Hepatocyte (in vitro differentiated cells): ENCODE data around the gene ATP1A4. TPM values are rescaled to one million over a fixed set of nuclear protein-coding genes. Genes with fewer than 3 reads are reported as not detected.

Experiments
- DNase-seq: peaks from one replicate; pipeline ENCODE4 v3.0.0-alpha.2; 2016; ENCODE audit warnings: low spot score
- H2AFZ ChIP-seq: fragments of 200-600 bp; sonication (generic); 2 replicates; pipeline ENCODE4 v1.6.0; 2016; ENCODE audit warnings: antibody characterized with exemption, mild to moderate bottlenecking
- H3K27ac ChIP-seq: fragments of 200-600 bp; sonication (generic); 2 replicates; pipeline ENCODE4 v1.5.1; 2016; ENCODE audit warnings: mild to moderate bottlenecking
- H3K27me3 ChIP-seq: fragments of 200-600 bp; sonication (generic); 2 replicates; pipeline ENCODE4 v1.6.1; 2016
- H3K36me3 ChIP-seq: fragments of 200-600 bp; sonication (generic); replicated peaks from 2 replicates; pipeline ENCODE4 v1.5.1; 2016; ENCODE audit warnings: low read depth; ENCODE audit not compliant: insufficient read depth
- H3K4me1 ChIP-seq: fragments of 200-600 bp; sonication (generic); 2 replicates; pipeline ENCODE4 v1.5.1; 2016; ENCODE audit warnings: mild to moderate bottlenecking, moderate library complexity; ENCODE audit not compliant: insufficient read depth
- H3K4me2 ChIP-seq: fragments of 200-600 bp; sonication (generic); 2 replicates; pipeline ENCODE4 v1.6.0; 2016
- H3K4me3 ChIP-seq: fragments of 200-600 bp; sonication (generic); 2 replicates; pipeline ENCODE4 v1.5.1; 2016; ENCODE audit warnings: mild to moderate bottlenecking
- H3K79me2 ChIP-seq: fragments of 200-600 bp; sonication (generic); 2 replicates; pipeline ENCODE4 v1.6.0; 2017; ENCODE audit warnings: mild to moderate bottlenecking
- H3K9me2 ChIP-seq: fragments of 200-600 bp; sonication (generic); replicated peaks from 2 replicates; pipeline ENCODE4 v1.6.0; 2017; ENCODE audit warnings: mild to moderate bottlenecking; ENCODE audit not compliant: insufficient read depth
- H3K9me3 ChIP-seq: fragments of 200-600 bp; sonication (generic); 2 replicates; pipeline ENCODE4 v1.5.1; 2016; ENCODE audit warnings: low read depth, mild to moderate bottlenecking
- H4K20me1 ChIP-seq: fragments of 200-600 bp; sonication (generic); 2 replicates; pipeline ENCODE4 v1.6.0; 2016; ENCODE audit warnings: mild to moderate bottlenecking; ENCODE audit not compliant: insufficient read depth, poor library complexity, severe bottlenecking
- CTCF ChIP-seq: fragments of 200-600 bp; sonication (generic); IDR thresholded peaks from 2 replicates; pipeline ENCODE4 v1.5.1; 2016; ENCODE audit warnings: antibody characterized with exemption, mild to moderate bottlenecking; ENCODE audit not compliant: poor library complexity
- EZH2 ChIP-seq: fragments of 200-600 bp; sonication (generic); IDR thresholded peaks from 2 replicates; pipeline ENCODE4 v1.6.1; 2016; ENCODE audit warnings: antibody characterized with exemption, mild to moderate bottlenecking, borderline replicate concordance
- EZH2phosphoT487 ChIP-seq: fragments of 200-600 bp; sonication (generic); IDR thresholded peaks from one replicate; pipeline ENCODE4 v1.6.1; 2018; ENCODE audit warnings: antibody characterized with exemption, mild to moderate bottlenecking, low read depth, moderate library complexity; ENCODE audit not compliant: unreplicated experiment, severe bottlenecking
- WGBS: methylation state at CpG from one replicate; pipeline ENCODE4 v1.1.6; 2016; ENCODE audit warnings: low lambda C conversion rate; ENCODE audit errors: missing lambda C conversion rate; 5-methylcytosine and 5-hydroxymethylcytosine counted together
- polyA plus RNA-seq: library from polyadenylated mRNA; unstranded; fragments of >200 nt; fragmentation: Nextera tagmentation; extraction: Ambion mirVana; gene quantifications from 2 replicates; pipeline ENCODE4 v1.2.1, GENCODE V29; 2016
- total RNA-seq: library from RNA; depleted of rRNA; stranded (reverse); fragments of >200 nt; gene quantifications from 2 replicates; pipeline ENCODE4 v1.2.3, GENCODE V29; 2014

The ATP1A4 gene
- total and polyA plus RNA-seq, 2 experiments from 2014 or later = 0.45 to 4.4 TPM

GRCh38 chr1:160222546-160222945, 71.1 kb downstream of the ATP1A4 start:
- no peak for TF ChIP-seq EZH2phosphoT487
- TF ChIP-seq CTCF = no peak
- TF ChIP-seq EZH2 = no peak
- no peak overlapping the region for H2AFZ ChIP-seq
- H3K9me2 ChIP-seq = no peaks in the 10 kb centered on the region
- H3K4me1 ChIP-seq = peaks cover 5% of the 10 kb centered on the region
- H3K4me3 ChIP-seq = no peak overlapping the region
- H3K27ac ChIP-seq = no peak overlapping the region
- H3K4me2 ChIP-seq = no peak overlapping the region
- 94% methylated on average over 3 of the region's 3 CpGs for WGBS
- no peaks in the 10 kb centered on the region for H3K36me3 ChIP-seq
- no peak for DNase-seq
- no peaks in the 10 kb centered on the region for H3K9me3 ChIP-seq
- H3K79me2 ChIP-seq = no peaks in the 10 kb centered on the region
- H4K20me1 ChIP-seq = no peaks in the 10 kb centered on the region
- no peaks in the 10 kb centered on the region for H3K27me3 ChIP-seq

GRCh38 chr1:160224606-160225005, 73.2 kb downstream of the ATP1A4 start:
- 100% methylated on average over 2 of the region's 2 CpGs for WGBS
- no peak overlapping the region for H2AFZ ChIP-seq
- H3K27me3 ChIP-seq = no peaks in the 10 kb centered on the region
- no peak overlapping the region for H3K4me2 ChIP-seq
- no peaks in the 10 kb centered on the region for H3K36me3 ChIP-seq
- H3K27ac ChIP-seq = no peak overlapping the region
- no peak overlapping the region for H3K4me3 ChIP-seq
- H4K20me1 ChIP-seq = no peaks in the 10 kb centered on the region
- no peak for DNase-seq
- H3K9me2 ChIP-seq = no peaks in the 10 kb centered on the region
- H3K79me2 ChIP-seq = no peaks in the 10 kb centered on the region
- TF ChIP-seq CTCF (no peak), EZH2phosphoT487 (no peak), EZH2 (no peak)
- H3K9me3 ChIP-seq = no peaks in the 10 kb centered on the region
- H3K4me1 ChIP-seq = no peaks in the 10 kb centered on the region

- no peak overlapping the region for H3K27ac ChIP-seq
- DNase-seq = no peak
- no peaks in the 10 kb centered on the region for H3K36me3 ChIP-seq
- TF ChIP-seq EZH2phosphoT487 = no peak
- TF ChIP-seq EZH2 = no peak
- TF ChIP-seq CTCF = no peak
- H3K4me1 ChIP-seq = no peaks in the 10 kb centered on the region
- no peak overlapping the region for H3K4me3 ChIP-seq
- H3K4me2 ChIP-seq = no peak overlapping the region
- H3K9me3 ChIP-seq = no peaks in the 10 kb centered on the region
- 96% methylated on average over 2 of the region's 2 CpGs for WGBS
- no peaks in the 10 kb centered on the region for H4K20me1 ChIP-seq
- H3K9me2 ChIP-seq = no peaks in the 10 kb centered on the region
- H3K27me3 ChIP-seq = no peaks in the 10 kb centered on the region
- no peak overlapping the region for H2AFZ ChIP-seq
- H3K79me2 ChIP-seq = no peaks in the 10 kb centered on the region
Measured at GRCh38 chr1:160225345-160225744, 73.9 kb downstream of the ATP1A4 start.

- Histone ChIP-seq H3K4me1 (no peaks in the 10 kb centered on the region), H3K36me3 (peaks cover 8% of the 10 kb centered on the region)
- 96% methylated on average over 2 of the region's 2 CpGs for WGBS
Measured at GRCh38 chr1:160226623-160227022, 75.2 kb downstream of the ATP1A4 start.

More at GRCh38 chr1:160226623-160227022, 75.2 kb downstream of the ATP1A4 start:
- Histone ChIP-seq H3K9me2 (no peaks in the 10 kb centered on the region), H3K4me2 (no peak overlapping the region), H3K4me3 (no peak overlapping the region), H3K27me3 (no peaks in the 10 kb centered on the region), H3K9me3 (no peaks in the 10 kb centered on the region), H2AFZ (no peak overlapping the region), H3K27ac (no peak overlapping the region), H4K20me1 (no peaks in the 10 kb centered on the region), H3K79me2 (no peaks in the 10 kb centered on the region)
- TF ChIP-seq CTCF (no peak), EZH2 (no peak), EZH2phosphoT487 (no peak)
- no peak for DNase-seq
